SK-N-SH (cell line): ENCODE data around the gene HOXC5. TPM values are rescaled to one million over a fixed set of nuclear protein-coding genes. Genes with fewer than 3 reads are reported as not detected.
A peak's percentile ranks its signal among the peaks of the same experiment; 100 is the strongest.

ENCODE experiments used
- CTCF ChIA-PET: fragments of 300-600, 350-600 bp; formaldehyde crosslinking; extraction: SDS; loops from one replicate; lab custom pipeline; 2021; lab: Yijun Ruan, JAX
- POLR2A ChIA-PET: fragments of 350-600 bp; sonication (Branson Sonifier 250); formaldehyde crosslinking; extraction: SDS; loops from one replicate; lab custom pipeline; 2020; ENCODE audit warnings: antibody characterized with exemption, inconsistent platforms; lab: Yijun Ruan, JAX
- DNase-seq: peaks from one replicate; pipeline ENCODE4 v3.0.0; 2012
- H2AFZ ChIP-seq: fragments of 200-600 bp; sonication (generic); 2 replicates; pipeline ENCODE4 v1.8.1; 2016; ENCODE audit warnings: antibody characterized with exemption, mild to moderate bottlenecking, low read depth
- H3F3A ChIP-seq: fragments of 200-600 bp; sonication (generic); replicated peaks from 2 replicates; pipeline ENCODE3; 2016; ENCODE audit warnings: antibody characterized with exemption, mild to moderate bottlenecking; ENCODE audit not compliant: insufficient read depth
- H3K27ac ChIP-seq, 2 experiments: fragments of 200-500 bp in 1 of 2; fragments of 200-600 bp in 1 of 2; sonication (Bioruptor generic) in 1 of 2; sonication (generic), shearing (Covaris generic) in 1 of 2; 2 replicates each; pipeline versions ENCODE4 v1.5.1 to v1.6.1; 2014 to 2016; ENCODE audit warnings: low read depth in 2 of 2, inconsistent platforms in 1 of 2, low read length in 1 of 2, mild to moderate bottlenecking in 1 of 2, mixed read lengths in 1 of 2
- H3K27me3 ChIP-seq: fragments of 200-600 bp; sonication (generic), shearing (Covaris generic); 2 replicates; pipeline ENCODE4 v1.6.1; 2016; ENCODE audit warnings: mixed run types; ENCODE audit not compliant: insufficient read depth
- H3K36me3 ChIP-seq, 2 experiments: fragments of 200-500 bp in 1 of 2; fragments of 200-600 bp in 1 of 2; sonication (Bioruptor generic) in 1 of 2; sonication (generic) in 1 of 2; replicated peaks in 1 of 2; 2 replicates each; pipeline versions ENCODE3 to v1.5.1; 2014 to 2016; ENCODE audit warnings: low read length in 1 of 2, mild to moderate bottlenecking in 1 of 2; ENCODE audit not compliant: insufficient read depth in 2 of 2, control insufficient read depth in 1 of 2
- H3K4me1 ChIP-seq, 2 experiments: fragments of 200-500 bp in 1 of 2; fragments of 200-600 bp in 1 of 2; sonication (Bioruptor generic) in 1 of 2; sonication (generic), shearing (Covaris generic) in 1 of 2; 2 replicates each; pipeline versions ENCODE4 v1.5.1 to v1.6.1; 2014 to 2016; ENCODE audit warnings: low read depth in 1 of 2, low read length in 1 of 2, mixed run types in 1 of 2; ENCODE audit not compliant: insufficient read depth in 2 of 2, control insufficient read depth in 1 of 2
- H3K4me2 ChIP-seq: fragments of 200-600 bp; sonication (generic), shearing (Covaris generic); 2 replicates; pipeline ENCODE4 v1.6.1; 2017; ENCODE audit warnings: mixed run types
- H3K4me3 ChIP-seq, 2 experiments: fragments of 200-500 bp in 1 of 2; fragments of 200-600 bp in 1 of 2; sonication (Bioruptor generic) in 1 of 2; sonication (generic), shearing (Covaris generic) in 1 of 2; 2 replicates each; pipeline versions ENCODE4 v1.5.1 to v1.8.1; 2014 to 2016; ENCODE audit warnings: low read depth in 2 of 2, inconsistent platforms in 1 of 2, low read length in 1 of 2, mild to moderate bottlenecking in 1 of 2, mixed read lengths in 1 of 2, moderate library complexity in 1 of 2
- H3K79me2 ChIP-seq: fragments of 200-600 bp; sonication (generic); 2 replicates; pipeline ENCODE4 v1.8.1; 2017; ENCODE audit warnings: mild to moderate bottlenecking; ENCODE audit not compliant: insufficient read depth
- H3K9ac ChIP-seq: fragments of 200-600 bp; sonication (generic); 2 replicates; pipeline ENCODE4 v1.6.1; 2017; ENCODE audit warnings: mixed run types
- H3K9me2 ChIP-seq: fragments of 200-600 bp; sonication (generic); 2 replicates; pipeline ENCODE4 v1.6.1; 2017; ENCODE audit warnings: mixed run types
- H3K9me3 ChIP-seq: fragments of 200-600 bp; sonication (generic); 2 replicates; pipeline ENCODE4 v1.6.1; 2017; ENCODE audit warnings: mixed run types, mild to moderate bottlenecking, moderate library complexity
- H4K20me1 ChIP-seq: fragments of 200-600 bp; sonication (generic); 2 replicates; pipeline ENCODE4 v1.6.1; 2017; ENCODE audit warnings: mild to moderate bottlenecking, mixed run types; ENCODE audit not compliant: insufficient read depth
- FOXJ3 ChIP-seq: sonication (generic); formaldehyde crosslinking; IDR thresholded peaks from 2 replicates; pipeline ENCODE4 v1.5.1; 2020; ENCODE audit warnings: mild to moderate bottlenecking, missing genetic modification reagents
- GATA2 ChIP-seq: sonication (generic); formaldehyde crosslinking; IDR thresholded peaks from 2 replicates; pipeline ENCODE4 v1.5.0; 2020; ENCODE audit warnings: mild to moderate bottlenecking, missing genetic modification reagents
- JUND ChIP-seq: IDR thresholded peaks from 2 replicates; pipeline ENCODE4 v1.4.0; 2012
- NRF1 ChIP-seq: IDR thresholded peaks from 2 replicates; pipeline ENCODE4 v1.6.1; 2012; ENCODE audit warnings: low read depth, mild to moderate bottlenecking, low read length
- RCOR1 ChIP-seq: fragments of 150-350 bp; IDR thresholded peaks from 2 replicates; pipeline ENCODE4 v1.6.1; 2017; ENCODE audit warnings: antibody characterized with exemption, low read length
- SIN3A ChIP-seq: IDR thresholded peaks from 2 replicates; pipeline ENCODE4 v1.6.1; 2012; ENCODE audit warnings: low read depth, mild to moderate bottlenecking, low read length, moderate library complexity, borderline replicate concordance
- TEAD4 ChIP-seq: IDR thresholded peaks from 2 replicates; pipeline ENCODE4 v1.4.0; 2012; ENCODE audit warnings: mild to moderate bottlenecking, borderline replicate concordance; ENCODE audit not compliant: insufficient read depth
- YY1 ChIP-seq: IDR thresholded peaks from 2 replicates; pipeline ENCODE4 v1.4.0; 2012; ENCODE audit warnings: low read depth, mild to moderate bottlenecking
- WGBS: methylation state at CpG from one replicate; pipeline ENCODE4 v1.1.6; 2017; ENCODE audit warnings: low lambda C conversion rate; 5-methylcytosine and 5-hydroxymethylcytosine counted together
- polyA plus RNA-seq, 3 experiments: library from polyadenylated mRNA; depleted of rRNA; stranded (reverse); fragments of >200 nt; gene quantifications; 2 replicates each; pipeline ENCODE4 v1.2.3, GENCODE V29; 2012
- TF ChIP-seq, protein P1 (sequence below): IDR thresholded peaks from 2 replicates; pipeline ENCODE4 v1.4.0; 2012; ENCODE audit warnings: low read depth, borderline replicate concordance
- TF ChIP-seq, protein P2 (sequence below): IDR thresholded peaks from 2 replicates; pipeline ENCODE4 v1.4.0; 2012; ENCODE audit warnings: low read depth, borderline replicate concordance
- TF ChIP-seq, protein P3 (sequence below): fragments of 200-600 bp; sonication (generic); IDR thresholded peaks from 2 replicates; pipeline ENCODE4 v1.6.1; 2017; ENCODE audit warnings: antibody characterized with exemption, mild to moderate bottlenecking, moderate library complexity
- TF ChIP-seq, protein P4 (sequence below): IDR thresholded peaks from 2 replicates; pipeline ENCODE4; 2012

The HOXC5 gene
- polyA plus RNA-seq, 1 of the 3 experiments (the other 2 are of a cell fraction), result 2.1 TPM

DNA sequence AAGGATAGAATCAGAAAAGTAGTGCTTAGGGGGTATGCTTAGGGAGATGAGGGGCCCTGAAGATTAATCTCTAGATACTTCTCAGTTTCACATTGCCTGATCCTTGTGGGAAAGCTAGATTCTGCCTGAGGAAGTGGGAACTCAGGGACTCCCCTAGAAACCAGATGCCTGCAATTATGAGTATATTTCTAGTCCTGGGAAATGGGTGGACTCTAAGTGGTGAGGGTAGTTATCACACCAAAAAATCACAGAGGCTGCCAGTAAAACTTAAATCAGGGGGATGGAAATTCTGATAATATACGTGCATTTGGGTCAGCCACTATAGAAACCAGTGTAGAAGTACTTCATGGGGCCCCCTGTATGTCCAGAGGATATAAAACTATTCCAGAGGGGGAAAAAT, 39.1 kb downstream of the HOXC5 start:
- peaks cover 8 to 12% of the 10 kb centered on the region in 2 experiments; a peak in 3 of 4 replicates for H3K4me1 ChIP-seq
- ChIA-PET CTCF (interaction anchor here (0.7 to 1.9 kb wide), 4 partner anchors 39 to 129 kb away, joined by 3 to 4 read pairs (median 4); partner anchors contain the start of gene HOXC5), POLR2A (no interaction called here)
- WGBS, result 50% methylated on average over 1 of the region's 1 CpG
- peak; percentile 68 for DNase-seq
- H3K9me3 ChIP-seq, result no peaks in the 10 kb centered on the region
- H3K4me3 ChIP-seq, result no peak overlapping the region
- H2AFZ ChIP-seq, result no peak overlapping the region
- H3K9ac ChIP-seq, result no peak overlapping the region
- H3K27ac ChIP-seq, result peak overlapping the region in 1 of 2 experiments; percentile 75; a peak in 2 of 4 replicates
- no peak for TF ChIP-seq SIN3A
- TF ChIP-seq, protein P1, sequence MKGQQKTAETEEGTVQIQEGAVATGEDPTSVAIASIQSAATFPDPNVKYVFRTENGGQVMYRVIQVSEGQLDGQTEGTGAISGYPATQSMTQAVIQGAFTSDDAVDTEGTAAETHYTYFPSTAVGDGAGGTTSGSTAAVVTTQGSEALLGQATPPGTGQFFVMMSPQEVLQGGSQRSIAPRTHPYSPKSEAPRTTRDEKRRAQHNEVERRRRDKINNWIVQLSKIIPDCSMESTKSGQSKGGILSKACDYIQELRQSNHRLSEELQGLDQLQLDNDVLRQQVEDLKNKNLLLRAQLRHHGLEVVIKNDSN, result no peak
- TF ChIP-seq RCOR1, result no peak
- TF ChIP-seq, protein P2, sequence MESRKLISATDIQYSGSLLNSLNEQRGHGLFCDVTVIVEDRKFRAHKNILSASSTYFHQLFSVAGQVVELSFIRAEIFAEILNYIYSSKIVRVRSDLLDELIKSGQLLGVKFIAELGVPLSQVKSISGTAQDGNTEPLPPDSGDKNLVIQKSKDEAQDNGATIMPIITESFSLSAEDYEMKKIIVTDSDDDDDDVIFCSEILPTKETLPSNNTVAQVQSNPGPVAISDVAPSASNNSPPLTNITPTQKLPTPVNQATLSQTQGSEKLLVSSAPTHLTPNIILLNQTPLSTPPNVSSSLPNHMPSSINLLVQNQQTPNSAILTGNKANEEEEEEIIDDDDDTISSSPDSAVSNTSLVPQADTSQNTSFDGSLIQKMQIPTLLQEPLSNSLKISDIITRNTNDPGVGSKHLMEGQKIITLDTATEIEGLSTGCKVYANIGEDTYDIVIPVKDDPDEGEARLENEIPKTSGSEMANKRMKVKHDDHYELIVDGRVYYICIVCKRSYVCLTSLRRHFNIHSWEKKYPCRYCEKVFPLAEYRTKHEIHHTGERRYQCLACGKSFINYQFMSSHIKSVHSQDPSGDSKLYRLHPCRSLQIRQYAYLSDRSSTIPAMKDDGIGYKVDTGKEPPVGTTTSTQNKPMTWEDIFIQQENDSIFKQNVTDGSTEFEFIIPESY, result no peak
- no peak for TF ChIP-seq YY1
- TF ChIP-seq NRF1, result no peak
- H3K36me3 ChIP-seq, result no peaks in the 10 kb centered on the region
- H3K9me2 ChIP-seq, result no peaks in the 10 kb centered on the region
- no peaks in the 10 kb centered on the region for H3K27me3 ChIP-seq
- no peaks in the 10 kb centered on the region for H3K79me2 ChIP-seq
- H4K20me1 ChIP-seq, result no peaks in the 10 kb centered on the region
- H3F3A ChIP-seq, result no peaks in the 10 kb centered on the region
- no peak overlapping the region for H3K4me2 ChIP-seq

DNA sequence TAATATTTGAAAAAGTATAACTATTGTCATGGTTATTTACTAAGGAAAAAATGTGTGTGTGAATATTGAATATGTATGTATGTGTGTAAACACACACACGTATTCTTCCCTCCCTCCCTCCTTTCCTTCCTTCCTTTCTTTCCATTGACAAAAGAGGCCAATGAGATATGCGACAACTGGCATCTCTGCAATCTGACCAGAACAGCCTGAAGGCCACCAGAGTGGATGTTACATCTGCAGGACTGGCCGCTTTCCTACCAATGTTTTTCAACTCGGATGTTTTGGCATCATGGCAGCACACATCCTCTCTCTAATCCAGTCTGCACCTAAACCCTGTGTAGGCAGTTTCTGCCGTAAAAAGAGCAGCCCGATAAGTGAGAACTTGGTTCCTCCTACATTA, 41.5 kb downstream of the HOXC5 start:
- no peaks in the 10 kb centered on the region for H3K27me3 ChIP-seq
- peaks cover 8 to 12% of the 10 kb centered on the region in 2 experiments; a peak in 3 of 4 replicates for H3K4me1 ChIP-seq
- H3K9ac ChIP-seq, result no peak overlapping the region
- H4K20me1 ChIP-seq, result no peaks in the 10 kb centered on the region
- TF ChIP-seq GATA2, result no peak
- no peak for TF ChIP-seq YY1
- TF ChIP-seq JUND, result no peak
- TF ChIP-seq, protein P3, sequence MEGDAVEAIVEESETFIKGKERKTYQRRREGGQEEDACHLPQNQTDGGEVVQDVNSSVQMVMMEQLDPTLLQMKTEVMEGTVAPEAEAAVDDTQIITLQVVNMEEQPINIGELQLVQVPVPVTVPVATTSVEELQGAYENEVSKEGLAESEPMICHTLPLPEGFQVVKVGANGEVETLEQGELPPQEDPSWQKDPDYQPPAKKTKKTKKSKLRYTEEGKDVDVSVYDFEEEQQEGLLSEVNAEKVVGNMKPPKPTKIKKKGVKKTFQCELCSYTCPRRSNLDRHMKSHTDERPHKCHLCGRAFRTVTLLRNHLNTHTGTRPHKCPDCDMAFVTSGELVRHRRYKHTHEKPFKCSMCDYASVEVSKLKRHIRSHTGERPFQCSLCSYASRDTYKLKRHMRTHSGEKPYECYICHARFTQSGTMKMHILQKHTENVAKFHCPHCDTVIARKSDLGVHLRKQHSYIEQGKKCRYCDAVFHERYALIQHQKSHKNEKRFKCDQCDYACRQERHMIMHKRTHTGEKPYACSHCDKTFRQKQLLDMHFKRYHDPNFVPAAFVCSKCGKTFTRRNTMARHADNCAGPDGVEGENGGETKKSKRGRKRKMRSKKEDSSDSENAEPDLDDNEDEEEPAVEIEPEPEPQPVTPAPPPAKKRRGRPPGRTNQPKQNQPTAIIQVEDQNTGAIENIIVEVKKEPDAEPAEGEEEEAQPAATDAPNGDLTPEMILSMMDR, result no peak
- TF ChIP-seq, protein P4, sequence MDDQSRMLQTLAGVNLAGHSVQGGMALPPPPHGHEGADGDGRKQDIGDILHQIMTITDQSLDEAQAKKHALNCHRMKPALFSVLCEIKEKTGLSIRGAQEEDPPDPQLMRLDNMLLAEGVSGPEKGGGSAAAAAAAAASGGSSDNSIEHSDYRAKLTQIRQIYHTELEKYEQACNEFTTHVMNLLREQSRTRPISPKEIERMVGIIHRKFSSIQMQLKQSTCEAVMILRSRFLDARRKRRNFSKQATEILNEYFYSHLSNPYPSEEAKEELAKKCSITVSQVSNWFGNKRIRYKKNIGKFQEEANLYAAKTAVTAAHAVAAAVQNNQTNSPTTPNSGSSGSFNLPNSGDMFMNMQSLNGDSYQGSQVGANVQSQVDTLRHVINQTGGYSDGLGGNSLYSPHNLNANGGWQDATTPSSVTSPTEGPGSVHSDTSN, result no peak
- no peak for TF ChIP-seq RCOR1
- TF ChIP-seq TEAD4, result no peak
- TF ChIP-seq FOXJ3 (CRISPR knock-in tag), result no peak
- TF ChIP-seq, all 33 proteins: peak for 0
- Histone ChIP-seq H3K36me3 (no peaks in the 10 kb centered on the region), H3K9me2 (no peaks in the 10 kb centered on the region), H2AFZ (no peak overlapping the region), H3F3A (no peaks in the 10 kb centered on the region), H3K4me2 (no peak overlapping the region), H3K79me2 (no peaks in the 10 kb centered on the region), H3K27ac (no peak overlapping the region), H3K4me3 (no peak overlapping the region), H3K9me3 (no peaks in the 10 kb centered on the region)
- no peak for DNase-seq
- CTCF ChIA-PET, result no interaction called here
- 78% methylated on average over 6 of the region's 6 CpGs for WGBS
- POLR2A ChIA-PET, result no interaction called here
